HG02623 (cell line): Measurements from ENCODE around the gene LDLRAD4.

ENCODE experiments used
- ATAC-seq: cut with Tn5 transposase; IDR thresholded peaks from one replicate; pipeline ENCODE4 v1.9.1; 2021; ENCODE audit warnings: moderate library complexity; ENCODE audit not compliant: unreplicated experiment

Gene LDLRAD4

DNA sequence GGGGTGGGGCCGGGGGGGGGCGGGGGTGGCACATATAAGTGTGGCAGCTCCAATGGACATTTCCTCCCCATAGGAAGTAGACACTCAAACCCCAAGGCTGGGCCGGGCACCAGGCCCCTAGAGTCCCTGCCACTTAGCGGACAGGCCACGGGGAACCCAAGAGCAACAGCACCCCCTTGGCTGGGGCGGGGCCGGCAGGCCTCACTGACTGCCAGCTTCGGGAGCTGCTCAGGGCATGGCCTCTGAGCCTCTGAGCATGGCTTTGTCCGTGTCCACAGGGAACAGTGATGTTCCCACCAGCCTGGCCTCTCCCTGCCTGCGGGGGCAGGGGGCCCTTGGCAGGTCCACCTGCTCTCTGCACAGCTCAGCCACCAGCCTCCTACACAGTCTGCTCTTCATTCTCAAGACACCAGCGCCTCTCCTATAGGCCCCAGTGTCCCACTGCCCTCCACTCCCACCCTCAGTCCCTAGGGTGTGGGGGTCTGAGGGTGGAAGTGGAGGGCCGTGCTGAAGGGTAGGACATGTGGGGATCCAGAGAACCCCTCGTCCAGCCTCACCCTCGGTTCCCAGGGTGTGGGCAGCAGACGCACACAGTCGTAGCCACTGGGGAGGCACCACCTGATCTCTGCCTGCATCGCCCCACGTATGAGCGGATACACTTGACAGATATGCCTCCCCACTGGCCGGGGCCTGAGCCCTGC is 401.1 kb downstream of the LDLRAD4 start:
- no peak for ATAC-seq

DNA sequence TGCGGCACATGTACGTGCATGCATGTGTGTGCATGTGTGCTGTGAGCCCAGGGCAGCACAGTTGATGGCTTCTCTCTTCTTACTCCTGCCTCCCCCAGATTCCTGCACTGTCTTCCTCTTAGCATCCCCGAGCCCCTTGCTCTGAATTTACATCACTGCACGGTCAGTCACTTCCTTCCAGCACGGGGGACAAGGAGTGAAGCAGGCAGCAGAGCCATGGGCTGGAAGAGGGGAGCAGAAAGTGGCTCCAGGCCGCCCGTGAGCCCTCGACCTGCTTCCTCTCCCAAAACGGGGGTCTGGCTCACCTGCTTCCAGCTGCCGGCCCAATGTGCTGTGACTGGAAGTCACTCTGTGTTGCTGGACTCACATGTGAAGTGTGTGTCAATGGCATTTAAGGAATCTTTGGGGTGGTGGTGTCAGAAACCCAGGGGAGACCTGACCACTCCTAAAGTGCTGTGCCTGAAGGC is 401.7 kb downstream of the LDLRAD4 start:
- no peak for ATAC-seq

DNA sequence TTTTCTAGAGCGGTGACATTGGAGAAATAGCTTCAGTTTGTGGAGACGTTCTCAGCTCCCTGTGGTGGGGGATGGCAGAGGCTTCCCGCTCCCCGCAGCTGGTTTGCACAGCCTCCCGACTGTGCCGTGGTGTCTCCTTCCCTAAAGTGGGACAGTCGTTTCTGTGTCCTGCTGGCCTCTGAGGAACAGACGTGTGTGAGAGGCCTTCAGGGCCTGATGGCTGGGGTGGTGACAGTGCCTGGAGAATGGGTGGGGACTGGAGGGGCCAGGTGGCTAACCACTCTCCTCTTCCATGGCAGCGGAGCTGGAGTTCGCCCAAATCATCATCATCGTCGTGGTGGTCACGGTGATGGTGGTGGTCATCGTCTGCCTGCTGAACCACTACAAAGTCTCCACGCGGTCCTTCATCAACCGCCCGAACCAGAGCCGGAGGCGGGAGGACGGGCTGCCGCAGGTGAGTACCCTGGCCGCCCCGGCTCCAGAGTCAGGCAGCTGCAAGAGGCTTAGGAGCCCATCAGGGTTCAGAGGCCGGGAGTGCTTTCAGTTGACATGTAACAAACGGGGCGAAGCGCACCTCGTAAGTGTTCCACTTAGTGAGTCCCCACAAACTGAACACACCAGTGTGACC is 402.4 kb downstream of the LDLRAD4 start:
- ATAC-seq: no peak

DNA sequence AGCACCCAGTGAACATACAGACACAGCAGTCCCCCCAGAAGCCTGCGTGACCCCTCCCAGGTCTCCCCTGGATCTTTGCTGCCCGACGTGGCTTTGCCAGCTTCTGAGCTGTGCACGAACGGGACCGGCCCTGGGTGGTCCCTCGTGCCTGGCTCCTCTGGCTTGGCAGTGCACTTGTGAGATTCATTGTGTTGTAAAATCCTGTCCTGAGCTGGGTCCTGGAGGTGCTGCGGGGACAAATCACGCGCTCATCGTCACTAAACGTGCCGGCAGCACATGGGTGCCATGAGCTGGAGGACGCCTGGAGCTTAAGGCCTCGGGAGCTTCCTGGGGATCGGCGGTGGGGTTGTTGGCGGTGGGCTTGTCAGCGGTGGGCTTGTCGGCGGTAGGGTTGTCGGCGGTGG is 402.9 kb downstream of the LDLRAD4 start:
- no peak for ATAC-seq

DNA sequence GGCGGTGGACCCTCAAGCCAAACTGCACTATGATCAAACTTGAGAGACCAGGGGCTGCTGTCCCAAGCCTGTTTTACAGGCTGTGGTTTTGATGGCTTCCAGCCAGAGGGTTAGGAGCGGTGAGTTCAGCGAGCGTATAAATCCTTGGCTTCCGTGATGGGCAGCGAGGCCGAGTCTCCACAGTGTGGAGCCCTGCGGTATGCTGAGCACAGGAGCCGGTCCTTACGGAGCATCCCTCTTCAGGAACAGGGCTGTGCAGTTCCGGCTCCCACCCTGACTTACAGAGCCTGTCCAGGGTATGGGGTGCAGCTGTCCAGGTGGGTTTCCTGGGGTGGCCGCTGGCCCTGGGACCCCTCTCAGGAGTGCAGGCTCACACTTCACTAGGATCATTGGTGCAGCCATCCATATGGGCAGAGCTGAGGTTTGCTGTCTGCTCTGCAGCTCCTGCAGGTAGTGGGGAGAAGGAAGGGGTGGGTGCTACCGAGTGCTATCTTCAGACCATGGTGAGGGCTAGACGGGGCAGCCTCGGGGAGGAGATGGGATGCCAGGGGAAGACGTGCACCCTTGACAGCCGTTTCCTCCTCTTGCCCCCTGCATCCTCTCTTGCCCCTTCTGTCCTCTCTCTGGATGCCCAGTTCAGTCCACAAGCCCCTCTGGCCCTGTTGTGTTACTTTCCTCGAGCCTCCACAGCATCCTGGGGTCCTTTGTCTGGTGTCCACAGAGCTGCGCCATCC is 403.5 kb downstream of the LDLRAD4 start:
- no peak for ATAC-seq

DNA sequence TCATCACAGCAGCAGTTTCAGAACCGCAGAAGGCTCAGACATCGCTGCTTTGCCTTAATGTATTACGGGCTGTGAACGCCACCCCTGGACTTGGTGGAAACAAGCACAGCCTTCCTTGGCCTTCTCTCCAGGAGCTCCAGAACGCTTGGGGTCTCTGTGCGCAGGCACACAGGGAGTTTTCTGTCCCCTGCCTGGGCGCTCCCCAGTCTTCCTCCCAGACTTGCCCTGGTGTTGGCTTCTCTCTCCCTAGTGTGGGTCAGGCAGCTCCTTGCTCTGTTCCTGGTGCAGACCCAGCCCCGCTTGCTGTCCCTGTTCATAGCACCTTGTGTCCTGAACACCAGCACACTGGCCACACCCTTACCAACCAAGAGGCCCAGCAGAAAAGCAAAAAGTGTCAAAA is 404.2 kb downstream of the LDLRAD4 start:
- no peak for ATAC-seq

DNA sequence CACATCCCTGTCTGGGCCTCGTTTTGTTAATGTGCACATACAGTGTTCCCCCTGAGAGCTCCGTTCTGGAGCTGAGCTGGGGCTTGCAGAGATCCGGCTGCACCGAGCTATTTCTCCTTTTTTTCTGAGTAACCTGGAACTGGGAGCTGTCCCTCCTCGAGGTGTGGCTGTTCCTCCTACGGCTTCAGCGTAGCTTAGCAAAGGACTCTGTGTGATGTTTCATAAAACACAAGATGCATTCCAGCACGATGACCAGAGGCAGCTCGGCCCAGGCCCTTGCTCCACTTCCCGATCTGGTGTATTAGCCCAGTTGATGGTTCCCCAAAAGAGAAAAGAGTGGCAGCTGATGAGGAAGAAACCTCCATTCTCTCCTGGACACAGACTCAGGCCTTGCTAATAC is 404.8 kb downstream of the LDLRAD4 start:
- ATAC-seq: no peak

DNA sequence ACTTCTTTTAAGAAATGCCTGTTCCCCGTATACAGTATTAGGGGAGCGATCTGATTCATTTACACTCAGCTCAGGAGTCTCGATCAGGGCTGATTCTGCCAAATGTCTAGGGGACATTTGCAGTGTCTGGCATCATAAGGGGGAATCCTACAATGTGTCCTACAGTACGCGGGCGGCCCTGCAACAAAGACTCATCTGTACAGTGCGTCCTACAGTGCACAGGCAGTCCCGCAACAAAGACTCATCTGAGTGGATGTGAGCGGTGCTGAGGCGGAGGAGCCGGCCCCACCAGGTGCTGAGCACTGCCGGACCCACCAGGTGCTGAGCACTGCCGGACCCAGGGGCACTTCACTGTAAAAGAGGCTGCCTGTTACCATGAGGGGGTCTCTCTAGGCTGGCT is 405.3 kb downstream of the LDLRAD4 start:
- ATAC-seq: no peak

DNA sequence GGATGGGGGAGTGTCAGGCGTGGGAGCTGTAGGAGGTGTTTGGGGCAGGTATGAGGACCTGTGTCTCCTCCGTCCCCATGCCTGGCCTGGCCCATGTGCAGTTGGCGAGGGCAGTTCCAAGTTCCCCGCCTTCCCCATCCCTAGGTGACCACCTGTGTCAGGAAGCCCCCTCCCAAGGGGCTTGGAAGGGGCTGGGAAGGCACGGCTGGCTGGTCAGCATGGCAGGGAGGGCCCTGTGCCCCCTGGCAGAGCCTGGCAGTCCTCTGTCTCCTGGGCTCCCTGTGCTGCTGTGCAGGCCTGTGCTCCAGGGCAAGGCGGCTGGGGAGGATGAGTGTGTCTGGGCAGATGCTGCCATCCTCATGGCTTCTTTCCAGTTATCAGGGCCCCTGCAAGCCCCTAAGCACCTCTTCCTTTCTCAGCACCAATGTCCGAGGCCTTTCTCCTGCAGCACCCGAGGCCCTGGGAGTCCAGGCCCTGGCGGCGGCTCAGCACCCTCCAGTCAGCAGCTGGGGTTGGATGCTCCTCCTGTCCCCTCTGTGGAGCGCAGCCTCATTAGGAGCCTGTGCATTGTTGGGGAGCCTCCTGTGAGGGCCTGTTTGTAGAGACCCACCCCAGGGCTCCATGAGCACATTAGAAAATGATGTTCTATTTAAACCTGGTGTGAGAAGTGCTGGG is 406.1 kb downstream of the LDLRAD4 start:
- ATAC-seq: no peak

DNA sequence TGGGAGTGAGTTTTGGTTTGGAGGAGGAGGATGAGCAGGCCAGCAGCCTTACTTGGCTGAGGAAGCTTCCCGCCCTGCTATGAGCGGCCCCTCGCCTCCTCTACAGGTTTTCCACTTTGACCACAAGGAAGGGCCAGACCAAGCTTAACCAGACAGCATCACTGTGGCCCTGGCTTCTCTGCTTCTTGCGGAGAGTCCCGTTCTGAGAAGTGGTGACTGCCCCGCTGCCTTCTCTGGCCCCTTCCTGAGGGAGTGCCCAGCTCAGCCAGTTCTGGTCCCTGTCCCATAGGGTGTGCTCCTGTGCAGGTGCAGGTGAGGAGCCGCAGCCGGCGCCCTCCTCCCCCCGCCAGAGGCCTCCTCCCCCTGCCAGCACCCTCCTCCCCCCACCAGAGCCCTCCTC is 406.8 kb downstream of the LDLRAD4 start:
- ATAC-seq: no peak

DNA sequence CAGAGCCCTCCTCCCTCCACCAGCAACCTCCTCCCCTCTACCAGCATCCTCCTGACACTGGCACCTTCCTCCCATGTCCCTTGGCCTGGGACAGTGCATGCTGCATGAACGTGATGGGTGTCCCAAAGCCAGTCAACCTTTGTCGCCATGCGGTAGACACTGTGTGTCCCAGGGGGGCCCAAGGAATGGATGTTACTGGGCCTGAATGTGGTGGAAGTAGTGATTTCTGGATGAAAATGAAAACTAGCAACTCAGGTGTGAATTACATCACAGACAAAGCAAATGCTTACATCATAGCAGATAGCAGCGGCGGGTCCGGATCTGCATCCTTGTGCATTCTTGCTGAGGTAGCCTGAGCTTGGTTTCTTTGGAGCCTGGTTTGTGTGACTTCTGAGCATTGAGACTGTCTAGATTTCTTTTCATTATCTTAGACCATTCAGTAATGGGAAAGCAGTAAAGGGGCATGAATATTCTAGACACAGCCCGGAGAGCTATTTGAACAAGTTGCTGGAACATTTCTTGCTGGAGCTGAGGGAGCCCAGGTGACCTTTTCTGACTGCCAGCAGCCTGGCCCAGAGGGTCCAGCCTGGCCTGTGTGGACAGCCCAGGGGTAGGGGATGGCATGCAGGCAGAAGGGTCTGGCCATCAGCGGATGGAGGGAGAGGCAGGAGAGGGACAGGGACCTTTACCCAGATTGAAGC is 407.4 kb downstream of the LDLRAD4 start:
- ATAC-seq: no peak

DNA sequence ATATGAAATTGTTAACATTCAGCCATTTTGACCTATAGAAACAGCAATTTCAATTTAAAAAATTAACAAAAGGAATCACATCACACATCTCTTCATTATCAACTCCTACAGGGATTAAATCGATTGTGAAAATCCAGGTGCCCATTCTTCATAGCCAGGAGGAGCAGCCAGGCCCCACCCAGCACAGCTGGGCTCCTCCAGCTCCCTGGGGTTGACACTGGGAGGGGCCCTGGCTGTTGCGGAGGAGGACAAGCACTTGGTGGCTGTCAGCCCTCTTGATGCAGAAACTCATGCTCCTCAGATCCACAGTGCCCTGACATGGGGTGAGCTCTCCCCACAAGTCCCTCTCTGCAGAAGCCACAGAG is 408.0 kb downstream of the LDLRAD4 start:
- ATAC-seq: no peak

DNA sequence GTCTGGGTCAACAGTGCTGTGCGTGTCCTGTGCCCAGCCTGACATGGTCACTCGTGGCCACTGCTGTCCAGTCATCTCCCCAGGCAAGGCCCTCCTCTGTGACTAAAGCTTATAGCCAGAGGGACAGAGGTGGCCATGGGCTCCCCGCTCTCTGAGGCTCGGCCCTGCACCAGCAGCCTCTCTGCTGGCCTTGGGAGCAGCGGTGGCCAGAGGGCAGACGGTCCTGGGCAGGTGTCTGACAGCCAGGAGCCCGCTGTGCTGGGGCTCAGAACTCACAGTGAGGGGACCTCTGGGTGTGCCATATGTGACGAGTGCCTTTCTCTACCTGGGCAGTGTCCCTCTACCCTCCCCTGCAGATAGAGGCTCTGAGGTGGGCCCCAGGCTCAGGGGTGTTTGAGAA is 409.1 kb downstream of the LDLRAD4 start:
- no peak for ATAC-seq

DNA sequence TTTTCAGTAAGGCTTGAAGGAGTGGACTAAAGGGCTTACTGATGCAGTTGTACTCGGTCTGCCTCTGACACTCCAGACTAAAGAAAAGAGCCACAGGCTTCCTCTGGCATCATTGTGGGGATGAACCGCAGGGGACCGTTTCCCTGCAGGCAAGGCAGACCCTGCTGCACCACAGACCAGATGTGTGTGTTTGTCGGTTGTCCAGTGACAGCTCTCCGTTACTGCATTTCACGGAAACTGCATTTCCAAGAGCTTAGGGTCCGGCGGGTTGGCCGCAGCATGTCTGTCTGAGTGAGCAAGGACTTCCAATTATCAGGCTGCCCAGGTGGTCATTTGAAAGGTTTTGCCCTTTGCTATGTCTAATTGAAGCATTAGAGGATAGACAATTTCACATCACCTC is 409.7 kb downstream of the LDLRAD4 start:
- ATAC-seq: no peak

DNA sequence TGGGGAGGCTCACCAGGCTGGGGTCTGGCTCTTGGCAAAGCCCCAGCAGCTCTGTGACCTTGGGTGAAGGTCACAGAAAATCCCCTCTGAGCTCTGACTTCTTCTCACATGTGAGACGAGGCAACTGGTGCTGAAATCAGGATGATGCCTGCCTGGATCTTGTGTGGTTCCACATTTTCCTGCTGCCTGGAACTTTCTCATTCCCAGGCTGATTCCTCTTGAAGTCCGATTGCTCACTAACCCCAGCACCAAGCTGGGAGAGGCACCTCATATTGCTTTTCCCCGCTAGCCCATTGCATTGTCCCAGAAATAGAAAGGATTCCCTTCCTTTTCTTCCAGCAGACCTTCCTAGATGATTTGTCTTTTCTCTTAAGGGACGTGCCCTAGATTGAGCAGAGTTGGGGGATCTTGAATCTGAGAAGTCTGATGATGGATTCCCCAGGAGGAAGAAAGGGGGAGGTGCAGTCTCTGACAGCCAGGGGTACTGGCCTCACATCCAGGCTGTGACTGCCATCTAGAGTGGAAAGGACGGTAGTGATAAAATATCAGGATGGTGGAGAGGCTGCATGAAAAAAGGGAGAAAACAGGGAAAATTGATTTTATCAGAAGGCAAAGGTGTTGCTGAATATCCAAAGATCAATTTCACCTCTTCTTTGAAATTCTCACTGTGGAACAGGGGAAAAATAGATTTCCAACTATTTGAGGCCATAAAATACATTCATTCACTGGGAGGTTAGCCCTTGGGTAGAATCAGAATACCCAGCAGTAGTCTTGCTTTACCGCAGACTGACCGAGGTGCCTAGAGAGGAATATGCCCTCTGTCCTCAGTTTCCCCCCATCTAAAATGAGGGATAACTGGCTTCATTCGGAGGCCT is 411.5 kb downstream of the LDLRAD4 start:
- ATAC-seq: no peak

DNA sequence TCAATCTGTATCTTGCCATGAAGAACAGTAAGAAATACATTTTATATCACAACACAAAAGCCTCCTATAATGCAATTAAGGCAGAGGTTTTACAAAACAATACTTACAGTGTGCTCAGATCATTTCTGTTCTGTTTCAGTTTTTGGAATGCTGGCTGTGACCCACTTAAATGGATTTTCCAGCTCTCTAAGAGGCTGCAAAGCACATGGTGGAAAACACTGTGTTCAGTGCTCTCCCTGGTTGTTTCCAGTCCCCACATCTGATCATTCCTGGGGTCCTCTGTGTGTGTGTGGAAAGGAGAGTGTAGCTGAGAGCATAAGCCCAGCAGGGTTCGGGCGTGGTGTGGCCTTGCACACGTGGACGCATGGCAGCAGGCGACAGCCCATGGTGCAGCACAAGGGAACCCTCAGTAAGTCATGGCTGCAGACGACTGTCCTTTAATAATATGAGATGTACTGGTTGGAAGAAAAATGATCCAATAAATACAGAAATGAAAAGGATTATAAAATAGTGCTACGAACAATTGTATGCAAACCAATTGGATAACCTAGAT is 412.2 kb downstream of the LDLRAD4 start:
- no peak for ATAC-seq

DNA sequence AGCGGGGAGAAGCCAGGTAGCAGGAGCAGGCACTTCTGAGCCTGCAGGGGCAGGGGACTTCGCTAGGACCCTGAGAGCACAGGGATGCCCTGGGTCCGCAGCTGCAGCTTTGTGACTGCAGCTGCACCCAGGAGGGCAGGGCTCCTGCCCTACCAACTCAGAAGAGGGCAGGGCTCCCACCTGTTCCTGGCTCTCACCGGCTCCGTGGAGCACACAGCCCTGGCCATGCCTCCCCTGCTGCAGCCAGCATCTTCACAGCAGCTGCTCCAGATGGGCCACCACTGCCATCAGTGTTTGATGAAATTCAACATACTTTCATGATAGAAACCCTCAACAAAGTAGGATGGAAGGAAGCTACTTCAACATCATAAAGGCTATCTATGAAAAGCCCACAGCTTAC is 415.1 kb downstream of the LDLRAD4 start:
- ATAC-seq: no peak

DNA sequence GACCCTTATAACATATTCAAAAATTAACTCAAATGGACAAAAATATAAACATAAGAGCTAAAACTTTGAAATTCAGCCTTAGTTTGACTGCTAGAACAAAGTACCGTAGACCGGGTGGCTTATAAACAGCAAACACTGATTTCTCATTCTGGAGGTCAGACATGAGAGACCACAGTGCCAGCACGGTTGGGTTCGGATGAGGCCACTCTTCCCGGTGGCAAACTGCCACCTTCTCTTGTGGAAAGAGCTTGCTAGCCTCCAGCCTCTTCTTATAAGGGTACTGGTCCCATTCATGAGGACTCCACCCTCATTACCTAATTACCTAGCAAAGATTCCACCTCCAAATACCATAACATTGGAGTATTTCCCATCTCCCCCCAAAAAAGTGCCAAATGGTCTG is 416.5 kb downstream of the LDLRAD4 start:
- no peak for ATAC-seq

DNA sequence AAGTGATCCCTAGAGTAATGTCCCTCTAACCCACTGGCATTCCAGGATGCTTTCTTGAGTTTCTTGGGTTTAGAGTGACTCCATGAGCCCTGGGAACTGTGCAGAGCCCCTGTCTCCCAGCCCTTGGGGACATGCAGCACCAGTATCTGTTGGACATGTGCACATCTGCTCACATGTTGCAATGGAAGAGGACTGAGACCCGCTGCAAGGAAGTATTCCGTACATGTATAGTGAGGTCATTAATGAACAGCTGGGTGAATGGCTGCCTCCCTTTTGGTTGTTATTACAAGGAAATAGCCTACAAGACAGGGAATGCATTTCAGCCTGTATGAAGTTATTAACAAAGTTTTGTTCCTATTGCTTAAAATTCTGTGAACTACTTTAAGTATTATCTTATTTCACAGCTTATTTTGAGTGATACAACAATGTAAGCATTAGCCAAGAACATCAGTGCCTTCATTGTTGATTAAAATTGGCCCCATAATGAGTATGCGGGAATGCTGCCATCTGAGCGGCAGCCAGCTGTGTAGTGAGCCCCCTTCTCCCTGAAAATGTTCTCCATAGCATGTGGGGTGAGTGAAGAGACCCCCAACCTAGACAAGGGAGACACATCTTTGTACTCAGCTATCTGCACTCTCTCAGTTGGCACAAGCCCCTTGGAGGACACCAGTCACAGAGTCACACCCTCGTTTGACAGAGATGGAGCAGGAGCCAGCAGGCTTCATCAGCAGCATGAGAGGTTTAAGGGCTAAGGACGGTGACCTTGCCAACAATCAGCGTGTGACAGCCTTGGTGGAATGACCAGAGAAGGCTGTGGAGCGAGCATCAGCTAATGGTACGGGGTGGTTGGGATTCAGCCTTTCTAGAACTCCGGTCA is 420.4 kb downstream of the LDLRAD4 start:
- no peak for ATAC-seq
